GM18508 (cell line): ENCODE results near the gene HYAL2.
"Not testable (repeated sequence)": the region's sequence is repeated elsewhere in the genome, so short reads cannot be mapped to it uniquely, and the experiment has no call there.

Experiments
- ATAC-seq: cut with Tn5 transposase; IDR thresholded peaks from one replicate; pipeline ENCODE4 v1.9.1; 2021; ENCODE audit warnings: moderate number of reproducible peaks; ENCODE audit not compliant: insufficient read depth, unreplicated experiment

The HYAL2 gene

GRCh38 chr3:50274371-50275104 is 48.0 kb downstream of the HYAL2 start:
- no peak for ATAC-seq

GRCh38 chr3:50273689-50274065 is 48.9 kb downstream of the HYAL2 start:
- ATAC-seq: no peak

GRCh38 chr3:50272911-50273688 is 49.4 kb downstream of the HYAL2 start:
- peak; percentile 70 for ATAC-seq

- not testable (repeated sequence) for ATAC-seq
These were observed 50.0 kb downstream of the HYAL2 start for GRCh38 chr3:50272538-50272910.

GRCh38 chr3:50271314-50271936 is 51.1 kb downstream of the HYAL2 start:
- ATAC-seq: no peak

GRCh38 chr3:50270422-50271224 is 51.9 kb downstream of the HYAL2 start:
- ATAC-seq: no peak

GRCh38 chr3:50269977-50270413 is 52.5 kb downstream of the HYAL2 start:
- ATAC-seq: no peak

GRCh38 chr3:50269460-50269859 is 53.1 kb downstream of the HYAL2 start:
- ATAC-seq: no peak

GRCh38 chr3:50268703-50269451 is 53.7 kb downstream of the HYAL2 start, which contains the start of gene SEMA3B:
TSS of gene SEMA3B (plus strand) at chr3:50269147. CDS start at chr3:50269241, 94 bp downstream.
- ATAC-seq: no peak

- ATAC-seq: no peak
These were observed 54.3 kb downstream of the HYAL2 start for GRCh38 chr3:50268276-50268675.
